ENCODE measurements around the gene CDKL1. TPM values are rescaled to one million over a fixed set of nuclear protein-coding genes. Genes with fewer than 3 reads are reported as not detected.
A peak's percentile ranks its signal among the peaks of the same experiment; 100 is the strongest.

Gene CDKL1
- total RNA-seq, 1 donor from 2014 or later: 5.4 TPM

- H2AFZ ChIP-seq (ENCODE audit: low read depth, low read length): peak overlapping the region; percentile 36
- peak overlapping the region; percentile 7 for H3K4me2 ChIP-seq (ENCODE audit: low read length)
- no peaks in the 10 kb centered on the region for H3K27me3 ChIP-seq (ENCODE audit: insufficient read depth, low read length)
- peaks cover 61% of the 10 kb centered on the region for H3K4me1 Mint-ChIP-seq (ENCODE audit: low read depth, unreplicated experiment)
- H3K4me3 Mint-ChIP-seq (ENCODE audit: unreplicated experiment): no peak overlapping the region
- H3K9me3 ChIP-seq (ENCODE audit: insufficient read depth, low read depth, low read length): no peaks in the 10 kb centered on the region
- H3K9ac ChIP-seq (ENCODE audit: low read length): no peak overlapping the region
- TF ChIP-seq, protein P1, sequence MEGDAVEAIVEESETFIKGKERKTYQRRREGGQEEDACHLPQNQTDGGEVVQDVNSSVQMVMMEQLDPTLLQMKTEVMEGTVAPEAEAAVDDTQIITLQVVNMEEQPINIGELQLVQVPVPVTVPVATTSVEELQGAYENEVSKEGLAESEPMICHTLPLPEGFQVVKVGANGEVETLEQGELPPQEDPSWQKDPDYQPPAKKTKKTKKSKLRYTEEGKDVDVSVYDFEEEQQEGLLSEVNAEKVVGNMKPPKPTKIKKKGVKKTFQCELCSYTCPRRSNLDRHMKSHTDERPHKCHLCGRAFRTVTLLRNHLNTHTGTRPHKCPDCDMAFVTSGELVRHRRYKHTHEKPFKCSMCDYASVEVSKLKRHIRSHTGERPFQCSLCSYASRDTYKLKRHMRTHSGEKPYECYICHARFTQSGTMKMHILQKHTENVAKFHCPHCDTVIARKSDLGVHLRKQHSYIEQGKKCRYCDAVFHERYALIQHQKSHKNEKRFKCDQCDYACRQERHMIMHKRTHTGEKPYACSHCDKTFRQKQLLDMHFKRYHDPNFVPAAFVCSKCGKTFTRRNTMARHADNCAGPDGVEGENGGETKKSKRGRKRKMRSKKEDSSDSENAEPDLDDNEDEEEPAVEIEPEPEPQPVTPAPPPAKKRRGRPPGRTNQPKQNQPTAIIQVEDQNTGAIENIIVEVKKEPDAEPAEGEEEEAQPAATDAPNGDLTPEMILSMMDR (IDR thresholded peaks at IDR 0.05; ENCODE audit: insufficient read depth, low read depth, low read length): no peak
- no peak for TF ChIP-seq EZH2 (IDR thresholded peaks at IDR 0.05; ENCODE audit: insufficient read depth, low read length)
- FAIRE-seq (peak; percentile 49), DNase-seq (ENCODE audit: low read depth) (peak; percentile 55)
- no peak overlapping the region for H3K27ac ChIP-seq (ENCODE audit: low read depth, low read length)
- H3K9me3 Mint-ChIP-seq (ENCODE audit: unreplicated experiment): no peaks in the 10 kb centered on the region
- peak overlapping the region; percentile 92 for H3K27ac Mint-ChIP-seq (ENCODE audit: unreplicated experiment)
- H4K20me1 ChIP-seq (ENCODE audit: insufficient read depth, low read length): no peaks in the 10 kb centered on the region
- no peaks in the 10 kb centered on the region for H3K36me3 ChIP-seq (ENCODE audit: insufficient read depth, low read length)
- H3K4me1 ChIP-seq (ENCODE audit: insufficient read depth, low read length): peaks cover 42% of the 10 kb centered on the region
- no peaks in the 10 kb centered on the region for H3K79me2 ChIP-seq (ENCODE audit: insufficient read depth, low read length)
- H3K27me3 Mint-ChIP-seq (ENCODE audit: low read depth, unreplicated experiment): no peaks in the 10 kb centered on the region
- H3K4me3 ChIP-seq (ENCODE audit: insufficient read depth, low read depth, low read length): no peak overlapping the region
- peaks cover 3% of the 10 kb centered on the region for H3K36me3 Mint-ChIP-seq (ENCODE audit: low read depth, unreplicated experiment)
Measured at GRCh38 chr14:50347521-50347920, 49.2 kb downstream of the CDKL1 start.

DNA sequence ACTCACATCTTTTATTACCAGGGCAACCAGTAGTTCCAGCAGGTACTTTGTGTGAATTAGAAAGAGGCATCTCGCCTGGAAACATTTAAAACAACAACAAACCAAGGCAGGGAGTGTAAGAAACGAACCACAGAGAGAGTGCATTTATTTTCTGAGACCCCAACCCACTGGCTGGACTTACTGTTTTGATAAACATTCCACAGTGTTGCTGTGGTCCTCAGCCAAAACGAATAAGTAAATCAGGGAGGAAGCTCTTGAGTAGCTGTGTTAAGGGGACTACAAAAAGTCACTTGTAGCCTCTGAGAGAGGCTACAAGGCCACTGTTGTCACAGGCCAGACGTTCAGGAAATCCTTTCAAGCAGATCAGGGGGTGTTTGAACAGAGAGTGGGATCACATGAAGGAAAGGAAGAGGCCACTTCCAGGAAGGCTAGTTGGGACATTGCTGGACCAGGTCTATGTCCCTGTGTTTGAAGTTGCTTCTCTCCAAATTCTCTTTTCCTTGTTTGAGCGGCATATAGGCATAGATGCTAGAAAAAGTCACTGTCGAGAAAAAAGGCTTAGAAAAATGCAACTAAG, 50.7 kb downstream of the CDKL1 start:
- H3K9ac ChIP-seq (ENCODE audit: low read length): no peak overlapping the region
- H3K9me3 Mint-ChIP-seq (ENCODE audit: unreplicated experiment): no peaks in the 10 kb centered on the region
- H2AFZ ChIP-seq (ENCODE audit: low read depth, low read length): no peak overlapping the region
- H3K4me3 Mint-ChIP-seq (ENCODE audit: unreplicated experiment): no peak overlapping the region
- FAIRE-seq (no peak), DNase-seq (ENCODE audit: low read depth) (no peak)
- no peak overlapping the region for H3K4me3 ChIP-seq (ENCODE audit: insufficient read depth, low read depth, low read length)
- H3K27ac Mint-ChIP-seq (ENCODE audit: unreplicated experiment): peak overlapping the region; percentile 67
- H3K4me1 ChIP-seq (ENCODE audit: insufficient read depth, low read length): peaks cover 45% of the 10 kb centered on the region
- H3K36me3 ChIP-seq (ENCODE audit: insufficient read depth, low read length): no peaks in the 10 kb centered on the region
- H3K79me2 ChIP-seq (ENCODE audit: insufficient read depth, low read length): no peaks in the 10 kb centered on the region
- no peak for TF ChIP-seq EZH2 (IDR thresholded peaks at IDR 0.05; ENCODE audit: insufficient read depth, low read length)
- TF ChIP-seq, protein P1 (IDR thresholded peaks at IDR 0.05; ENCODE audit: insufficient read depth, low read depth, low read length): no peak
- no peak overlapping the region for H3K4me2 ChIP-seq (ENCODE audit: low read length)
- no peak overlapping the region for H3K27ac ChIP-seq (ENCODE audit: low read depth, low read length)
- H3K9me3 ChIP-seq (ENCODE audit: insufficient read depth, low read depth, low read length): no peaks in the 10 kb centered on the region
- no peaks in the 10 kb centered on the region for H4K20me1 ChIP-seq (ENCODE audit: insufficient read depth, low read length)
- no peaks in the 10 kb centered on the region for H3K27me3 Mint-ChIP-seq (ENCODE audit: low read depth, unreplicated experiment)
- peaks cover 56% of the 10 kb centered on the region for H3K4me1 Mint-ChIP-seq (ENCODE audit: low read depth, unreplicated experiment)
- H3K27me3 ChIP-seq (ENCODE audit: insufficient read depth, low read length): no peaks in the 10 kb centered on the region
- peaks cover 3% of the 10 kb centered on the region for H3K36me3 Mint-ChIP-seq (ENCODE audit: low read depth, unreplicated experiment)

DNA sequence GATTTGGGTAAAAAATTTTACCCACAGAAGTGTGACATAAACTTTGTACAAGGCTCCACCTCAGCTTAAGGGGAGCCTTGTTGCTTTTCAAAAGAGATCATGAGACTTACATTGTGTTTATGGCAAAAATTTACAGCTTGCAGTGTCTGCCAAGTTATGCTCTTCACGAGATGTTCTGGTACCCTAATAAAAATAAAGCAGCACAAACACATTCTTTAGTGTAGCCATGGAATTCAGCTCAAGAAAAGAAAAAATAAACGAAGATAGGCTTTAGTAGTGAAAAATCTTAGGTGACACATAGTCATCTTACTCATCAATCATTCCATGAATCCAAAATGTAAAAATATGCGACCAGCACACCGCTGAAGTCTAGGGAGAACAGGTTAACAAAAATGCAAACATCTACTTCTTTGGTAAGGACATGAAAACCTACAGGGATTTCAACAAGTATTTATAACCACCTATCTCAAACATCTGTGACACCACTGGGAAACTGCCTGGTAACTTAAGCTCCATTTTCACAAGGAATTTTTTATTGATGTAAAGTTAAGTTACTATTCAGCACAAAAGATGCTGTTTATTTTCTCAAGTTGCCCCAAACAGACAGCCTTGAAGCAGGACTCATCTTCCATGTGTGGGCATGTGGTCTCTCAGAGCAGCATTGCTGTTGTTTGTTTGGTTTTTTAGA, 51.7 kb downstream of the CDKL1 start:
- H3K27ac ChIP-seq (ENCODE audit: low read depth, low read length): no peak overlapping the region
- Mint-ChIP-seq H3K36me3 (ENCODE audit: low read depth, unreplicated experiment) (peaks cover 3% of the 10 kb centered on the region), H3K4me3 (ENCODE audit: unreplicated experiment) (no peak overlapping the region), H3K27ac (ENCODE audit: unreplicated experiment) (peak overlapping the region; percentile 35), H3K27me3 (ENCODE audit: low read depth, unreplicated experiment) (no peaks in the 10 kb centered on the region), H3K4me1 (ENCODE audit: low read depth, unreplicated experiment) (peaks cover 49% of the 10 kb centered on the region), H3K9me3 (ENCODE audit: unreplicated experiment) (no peaks in the 10 kb centered on the region)
- H4K20me1 ChIP-seq (ENCODE audit: insufficient read depth, low read length): no peaks in the 10 kb centered on the region
- no peak overlapping the region for H3K9ac ChIP-seq (ENCODE audit: low read length)
- H3K4me1 ChIP-seq (ENCODE audit: insufficient read depth, low read length): peaks cover 40% of the 10 kb centered on the region
- DNase-seq (ENCODE audit: low read depth) (no peak), FAIRE-seq (peak; percentile 20)
- no peak for TF ChIP-seq EZH2 (IDR thresholded peaks at IDR 0.05; ENCODE audit: insufficient read depth, low read length)
- TF ChIP-seq, protein P1 (IDR thresholded peaks at IDR 0.05; ENCODE audit: insufficient read depth, low read depth, low read length): no peak
- H3K27me3 ChIP-seq (ENCODE audit: insufficient read depth, low read length): no peaks in the 10 kb centered on the region
- H3K4me3 ChIP-seq (ENCODE audit: insufficient read depth, low read depth, low read length): no peak overlapping the region
- no peaks in the 10 kb centered on the region for H3K79me2 ChIP-seq (ENCODE audit: insufficient read depth, low read length)
- H2AFZ ChIP-seq (ENCODE audit: low read depth, low read length): no peak overlapping the region
- H3K9me3 ChIP-seq (ENCODE audit: insufficient read depth, low read depth, low read length): no peaks in the 10 kb centered on the region
- no peaks in the 10 kb centered on the region for H3K36me3 ChIP-seq (ENCODE audit: insufficient read depth, low read length)
- H3K4me2 ChIP-seq (ENCODE audit: low read length): peak overlapping the region; percentile 4

Data from astrocyte (in vitro differentiated cells and primary cell).